ENCODE results near the gene BMP6. TPM values are rescaled to one million over a fixed set of nuclear protein-coding genes. Genes with fewer than 3 reads are reported as not detected.

Gene BMP6
- total RNA-seq, 1 donor from 2014 or later: 0.41 TPM

DNA sequence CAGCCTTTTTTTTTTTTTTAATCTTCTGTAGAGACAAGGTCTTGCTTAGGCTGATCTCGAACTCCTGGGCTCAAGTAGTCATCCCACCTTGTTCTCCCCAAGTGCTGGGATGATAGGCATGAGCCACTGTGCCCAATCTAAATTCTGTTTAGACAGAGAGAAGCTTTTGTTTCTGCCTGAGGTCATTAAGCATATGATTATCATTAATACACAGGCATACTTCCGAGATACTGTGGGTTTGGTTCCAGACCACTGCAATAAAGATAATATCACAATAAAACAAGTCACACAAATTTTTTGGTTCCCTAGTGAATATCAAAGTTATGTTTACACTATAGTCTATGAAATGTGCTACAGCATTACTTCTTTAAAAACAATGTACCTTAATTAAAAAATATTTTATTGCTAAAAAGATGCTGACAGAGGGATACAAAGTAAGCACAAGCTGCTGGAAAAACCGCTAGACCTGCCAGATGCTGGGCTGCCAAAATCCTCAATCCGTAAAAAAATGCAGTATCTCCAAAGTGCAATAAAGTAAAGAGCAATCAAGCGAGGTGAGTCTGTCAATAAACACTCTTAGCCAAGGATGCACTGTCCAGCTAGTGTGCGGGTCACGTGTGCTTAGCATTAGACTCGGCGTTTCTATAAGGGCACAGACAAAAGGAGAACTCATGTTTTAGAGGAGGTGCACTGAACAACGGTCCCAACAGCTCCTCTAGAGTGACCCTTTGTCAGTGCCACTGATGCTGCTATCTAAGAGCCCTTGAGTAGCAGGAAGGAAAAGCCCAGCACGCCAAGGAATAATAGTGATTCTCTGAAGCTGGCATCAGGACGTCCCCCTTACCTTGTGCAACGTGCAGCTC, 168.6 kb downstream of the BMP6 start:
- H3K79me2 ChIP-seq (ENCODE audit: low read depth): no peaks in the 10 kb centered on the region

DNA sequence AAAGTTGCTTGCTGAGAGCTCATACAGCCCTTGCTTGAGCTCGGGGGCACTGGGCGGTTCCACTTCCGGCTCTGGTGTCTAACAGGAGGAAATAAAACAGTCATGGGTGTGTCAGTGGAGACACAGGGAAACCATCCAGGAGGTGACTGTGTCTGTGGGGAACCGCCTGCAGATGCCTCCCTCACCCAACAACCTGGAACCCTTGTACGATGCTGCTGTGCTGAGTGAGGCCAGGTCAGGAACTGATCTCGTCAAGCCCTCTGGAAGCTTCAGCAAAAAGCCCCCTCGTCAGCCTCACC, 169.2 kb downstream of the BMP6 start:
- Histone ChIP-seq H3K9me3 (ENCODE audit: low read depth) (no peaks in the 10 kb centered on the region), H3K79me2 (ENCODE audit: low read depth) (no peaks in the 10 kb centered on the region), H3K4me2 (no peak overlapping the region), H2AFZ (replicated peaks) (no peak overlapping the region), H3K36me3 (peaks cover 8% of the 10 kb centered on the region), H4K20me1 (ENCODE audit: low read depth) (peaks cover 20% of the 10 kb centered on the region), H3K27ac (no peak overlapping the region), H3K9ac (no peak overlapping the region), H3K4me1 (peaks cover 15% of the 10 kb centered on the region), H3K4me3 (no peak overlapping the region), H3F3A (ENCODE audit: low read depth) (peaks cover 12% of the 10 kb centered on the region), H3K27me3 (no peaks in the 10 kb centered on the region)
- no peaks in the 10 kb centered on the region for H3K4me1 Mint-ChIP-seq
- H3K27ac Mint-ChIP-seq: no peak overlapping the region
- no peak overlapping the region for H3K4me3 Mint-ChIP-seq
- H3K36me3 Mint-ChIP-seq: peaks cover 52% of the 10 kb centered on the region
- H3K9me3 Mint-ChIP-seq: no peaks in the 10 kb centered on the region
- DNase-seq (ENCODE audit: low spot score): no peak
- no peaks in the 10 kb centered on the region for H3K27me3 Mint-ChIP-seq (ENCODE audit: insufficient read depth, low read depth)
- TF ChIP-seq EZH2 (IDR thresholded peaks at IDR 0.05): no peak
- TF ChIP-seq, protein P1, sequence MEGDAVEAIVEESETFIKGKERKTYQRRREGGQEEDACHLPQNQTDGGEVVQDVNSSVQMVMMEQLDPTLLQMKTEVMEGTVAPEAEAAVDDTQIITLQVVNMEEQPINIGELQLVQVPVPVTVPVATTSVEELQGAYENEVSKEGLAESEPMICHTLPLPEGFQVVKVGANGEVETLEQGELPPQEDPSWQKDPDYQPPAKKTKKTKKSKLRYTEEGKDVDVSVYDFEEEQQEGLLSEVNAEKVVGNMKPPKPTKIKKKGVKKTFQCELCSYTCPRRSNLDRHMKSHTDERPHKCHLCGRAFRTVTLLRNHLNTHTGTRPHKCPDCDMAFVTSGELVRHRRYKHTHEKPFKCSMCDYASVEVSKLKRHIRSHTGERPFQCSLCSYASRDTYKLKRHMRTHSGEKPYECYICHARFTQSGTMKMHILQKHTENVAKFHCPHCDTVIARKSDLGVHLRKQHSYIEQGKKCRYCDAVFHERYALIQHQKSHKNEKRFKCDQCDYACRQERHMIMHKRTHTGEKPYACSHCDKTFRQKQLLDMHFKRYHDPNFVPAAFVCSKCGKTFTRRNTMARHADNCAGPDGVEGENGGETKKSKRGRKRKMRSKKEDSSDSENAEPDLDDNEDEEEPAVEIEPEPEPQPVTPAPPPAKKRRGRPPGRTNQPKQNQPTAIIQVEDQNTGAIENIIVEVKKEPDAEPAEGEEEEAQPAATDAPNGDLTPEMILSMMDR (IDR thresholded peaks at IDR 0.05): no peak
- TF ChIP-seq EZH2phosphoT487 (IDR thresholded peaks at IDR 0.05): no peak

More for the DNA sequence above, 168.6 kb downstream of the BMP6 start:
- no peak overlapping the region for H3K27ac ChIP-seq
- no peaks in the 10 kb centered on the region for H3K27me3 Mint-ChIP-seq (ENCODE audit: insufficient read depth, low read depth)
- TF ChIP-seq, protein P1 (IDR thresholded peaks at IDR 0.05): no peak
- TF ChIP-seq EZH2 (IDR thresholded peaks at IDR 0.05): no peak
- no peak for TF ChIP-seq EZH2phosphoT487 (IDR thresholded peaks at IDR 0.05)
- H3F3A ChIP-seq (ENCODE audit: low read depth): peaks cover 6% of the 10 kb centered on the region
- H3K27me3 ChIP-seq: no peaks in the 10 kb centered on the region
- no peaks in the 10 kb centered on the region for H3K9me3 Mint-ChIP-seq
- peaks cover 14% of the 10 kb centered on the region for H4K20me1 ChIP-seq (ENCODE audit: low read depth)
- H3K36me3 ChIP-seq: peaks cover 8% of the 10 kb centered on the region
- H3K4me3 Mint-ChIP-seq: no peak overlapping the region
- H3K4me1 Mint-ChIP-seq: no peaks in the 10 kb centered on the region
- peaks cover 9% of the 10 kb centered on the region for H3K4me1 ChIP-seq
- H3K9ac ChIP-seq: no peak overlapping the region
- no peak for DNase-seq (ENCODE audit: low spot score)
- H2AFZ ChIP-seq (replicated peaks): no peak overlapping the region
- H3K9me3 ChIP-seq (ENCODE audit: low read depth): no peaks in the 10 kb centered on the region
- no peak overlapping the region for H3K4me3 ChIP-seq
- no peak overlapping the region for H3K4me2 ChIP-seq
- H3K36me3 Mint-ChIP-seq: peaks cover 49% of the 10 kb centered on the region
- no peak overlapping the region for H3K27ac Mint-ChIP-seq

DNA sequence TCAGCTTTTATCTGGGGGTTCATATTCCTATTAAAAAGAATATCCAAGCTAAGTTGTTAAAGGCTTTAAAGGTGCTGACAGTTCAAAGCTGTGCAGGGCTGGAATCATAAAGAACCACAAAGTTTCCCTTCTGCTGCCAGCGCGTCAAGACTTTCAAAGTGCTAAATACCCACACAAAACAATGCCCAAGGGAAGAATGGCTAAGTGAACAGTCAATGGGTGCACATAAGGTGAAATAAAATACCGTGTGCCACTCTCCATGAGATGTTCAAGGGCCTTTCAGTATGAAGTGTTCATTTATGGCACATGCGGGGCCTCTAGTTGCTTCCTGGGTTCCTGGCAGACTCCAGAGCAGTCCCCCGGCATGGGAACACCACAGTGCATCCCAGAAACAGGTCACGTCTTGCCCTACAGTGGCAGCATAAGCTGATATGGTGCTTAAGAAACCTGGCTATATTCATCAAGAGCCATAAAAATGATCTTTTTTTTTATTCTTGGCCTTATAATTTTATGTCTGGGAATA, 170.6 kb downstream of the BMP6 start:
- Histone ChIP-seq H3K4me3 (no peak overlapping the region), H3K9me3 (ENCODE audit: low read depth) (no peaks in the 10 kb centered on the region), H3K36me3 (peaks cover 8% of the 10 kb centered on the region), H3K79me2 (ENCODE audit: low read depth) (no peaks in the 10 kb centered on the region), H3K4me2 (no peak overlapping the region), H2AFZ (replicated peaks) (no peak overlapping the region), H3K27me3 (no peaks in the 10 kb centered on the region), H3K4me1 (peaks cover 17% of the 10 kb centered on the region), H3K9ac (no peak overlapping the region), H3F3A (ENCODE audit: low read depth) (peaks cover 17% of the 10 kb centered on the region), H3K27ac (no peak overlapping the region), H4K20me1 (ENCODE audit: low read depth) (peaks cover 35% of the 10 kb centered on the region)
- Mint-ChIP-seq H3K9me3 (no peaks in the 10 kb centered on the region), H3K4me1 (no peaks in the 10 kb centered on the region), H3K27ac (no peak overlapping the region), H3K4me3 (no peak overlapping the region), H3K27me3 (ENCODE audit: insufficient read depth, low read depth) (no peaks in the 10 kb centered on the region), H3K36me3 (peaks cover 53% of the 10 kb centered on the region)
- no peak for TF ChIP-seq EZH2 (IDR thresholded peaks at IDR 0.05)
- TF ChIP-seq EZH2phosphoT487 (IDR thresholded peaks at IDR 0.05): no peak
- TF ChIP-seq, protein P1 (IDR thresholded peaks at IDR 0.05): no peak
- no peak for DNase-seq (ENCODE audit: low spot score)
